GM10266 (cell line): ENCODE results near the gene IL9R.
"Not testable (repeated sequence)": the region's sequence is repeated elsewhere in the genome, so short reads cannot be mapped to it uniquely, and the experiment has no call there.

Experiments used
- DNase-seq: peaks from one replicate; pipeline ENCODE4 v3.0.0; 2012; ENCODE audit errors: extremely low spot score
- CTCF ChIP-seq: IDR thresholded peaks from 2 replicates; pipeline ENCODE4 v1.5.1; 2012; ENCODE audit warnings: mild to moderate bottlenecking, low read depth; ENCODE audit not compliant: control insufficient read depth, insufficient read depth; ENCODE audit errors: missing control alignments

Gene IL9R

GRCh38 chrX:155998761-155999510 is 1.4 kb downstream of the IL9R start:
- DNase-seq = no peak
- TF ChIP-seq CTCF = no peak

GRCh38 chrX:155999751-156000150 is 2.3 kb downstream of the IL9R start:
- not testable (repeated sequence) for DNase-seq

GRCh38 chrX:156000361-156000926 is 2.9 kb downstream of the IL9R start:
- no peak for DNase-seq
- TF ChIP-seq CTCF = no peak

- TF ChIP-seq CTCF = no peak
Measured at GRCh38 chrX:156001001-156001666, 3.6 kb downstream of the IL9R start.

GRCh38 chrX:156001667-156002021 is 4.1 kb downstream of the IL9R start:
- no peak for TF ChIP-seq CTCF
- no peak for DNase-seq

More at GRCh38 chrX:156001001-156001666, 3.6 kb downstream of the IL9R start:
- DNase-seq = no peak

GRCh38 chrX:156002507-156002906 is 5.0 kb downstream of the IL9R start:
- DNase-seq = no peak
- no peak for TF ChIP-seq CTCF

GRCh38 chrX:156003486-156004185 is 6.1 kb downstream of the IL9R start:
- TF ChIP-seq CTCF = no peak
- no peak for DNase-seq
